BJ (cell line): ENCODE data around the gene RHEX. TPM values are rescaled to one million over a fixed set of nuclear protein-coding genes. Genes with fewer than 3 reads are reported as not detected.

Experiments
- CTCF ChIA-PET: fragments of 350-600 bp; formaldehyde crosslinking; extraction: SDS; loops from one replicate; lab custom pipeline; 2021; ENCODE audit warnings: antibody characterized with exemption, inconsistent platforms; lab: Yijun Ruan, JAX
- POLR2A ChIA-PET: fragments of 300-600 bp; sonication (Branson Sonifier 250); formaldehyde crosslinking; extraction: SDS; loops from one replicate; lab custom pipeline; 2021; ENCODE audit warnings: antibody characterized with exemption; lab: Charles Lee
- DNase-seq: peaks from one replicate; pipeline ENCODE4 v3.0.0-alpha.2; 2011; ENCODE audit warnings: low read depth
- H3K27me3 ChIP-seq: 2 replicates; pipeline ENCODE4 v1.6.0; 2011; ENCODE audit warnings: low read length; ENCODE audit not compliant: control insufficient read depth, insufficient read depth
- H3K36me3 ChIP-seq: 2 replicates; pipeline ENCODE4 v1.5.1; 2011; ENCODE audit warnings: low read length; ENCODE audit not compliant: control insufficient read depth, insufficient read depth
- H3K4me3 ChIP-seq: 2 replicates; pipeline ENCODE4 v1.5.1; 2011; ENCODE audit warnings: low read depth, mild to moderate bottlenecking, control low read depth, low read length
- CTCF ChIP-seq: IDR thresholded peaks from 2 replicates; pipeline ENCODE4 v1.5.1; 2011; ENCODE audit warnings: low read depth, mild to moderate bottlenecking, control low read depth, inconsistent platforms, low read length, moderate library complexity; ENCODE audit not compliant: insufficient read depth
- polyA plus RNA-seq: library from polyadenylated mRNA; depleted of rRNA; stranded (reverse); fragments of >200 nt; gene quantifications from 2 replicates; pipeline ENCODE4 v1.2.3, GENCODE V29; 2011

RHEX gene
- polyA plus RNA-seq, 1 experiment = not detected

GRCh38 chr1:206117151-206117948 lies 64.4 kb downstream of the RHEX start, which contains the start of gene AVPR1B:
Gene AVPR1B (minus strand): TSS chr1:206117388. CDS start chr1:206116890, 498 bp downstream.
- H3K27me3 ChIP-seq = peaks cover 13% of the 10 kb centered on the region
- H3K4me3 ChIP-seq = peak within 1 kb of the TSS; percentile 30
- CTCF ChIA-PET = interaction anchor here (0.9 to 2.0 kb wide), 2 partner anchors 11 to 133 kb away, joined by 3 to 6 read pairs; no protein-coding TSS in a partner anchor
- TF ChIP-seq CTCF = 0 out of 2 replicates have a peak, but pooled peaks have one; percentile 8
- DNase-seq = no peak
- POLR2A ChIA-PET = no interaction called here
- no peaks in the 10 kb centered on the region for H3K36me3 ChIP-seq

- POLR2A ChIA-PET = no interaction called here
- CTCF ChIA-PET = no interaction called here
- no peak for TF ChIP-seq CTCF
- peaks cover 8% of the 10 kb centered on the region for H3K27me3 ChIP-seq
- DNase-seq = no peak
- H3K4me3 ChIP-seq = no peak overlapping the region
- no peaks in the 10 kb centered on the region for H3K36me3 ChIP-seq
Measured at GRCh38 chr1:206120406-206120805, 67.4 kb downstream of the RHEX start.

GRCh38 chr1:206121269-206121668 lies 68.3 kb downstream of the RHEX start:
- H3K27me3 ChIP-seq = peaks cover 8% of the 10 kb centered on the region
- CTCF ChIA-PET = no interaction called here
- no peak for DNase-seq
- POLR2A ChIA-PET = no interaction called here
- TF ChIP-seq CTCF = no peak
- H3K4me3 ChIP-seq = no peak overlapping the region
- no peaks in the 10 kb centered on the region for H3K36me3 ChIP-seq

- DNase-seq = no peak
- ChIA-PET CTCF (no interaction called here), POLR2A (no interaction called here)
- H3K36me3 ChIP-seq = no peaks in the 10 kb centered on the region
- peaks cover 5% of the 10 kb centered on the region for H3K27me3 ChIP-seq
- no peak for TF ChIP-seq CTCF
- H3K4me3 ChIP-seq = no peak overlapping the region
Measured at GRCh38 chr1:206122686-206123085, 69.7 kb downstream of the RHEX start.

GRCh38 chr1:206125346-206125745 lies 72.4 kb downstream of the RHEX start:
- ChIA-PET POLR2A (no interaction called here), CTCF (no interaction called here)
- Histone ChIP-seq H3K36me3 (no peaks in the 10 kb centered on the region), H3K4me3 (no peak overlapping the region), H3K27me3 (peaks cover 7% of the 10 kb centered on the region)
- TF ChIP-seq CTCF = no peak
- DNase-seq = no peak
